GM19395 (cell line): ENCODE data around the gene PARP8.
"Not testable (repeated sequence)": the region's sequence is repeated elsewhere in the genome, so short reads cannot be mapped to it uniquely, and the experiment has no call there.

ENCODE experiments used
- ATAC-seq: cut with Tn5 transposase; IDR thresholded peaks from one replicate; pipeline ENCODE4 v1.9.1; 2021; ENCODE audit warnings: mild to moderate bottlenecking, moderate library complexity; ENCODE audit not compliant: unreplicated experiment

PARP8 gene

DNA sequence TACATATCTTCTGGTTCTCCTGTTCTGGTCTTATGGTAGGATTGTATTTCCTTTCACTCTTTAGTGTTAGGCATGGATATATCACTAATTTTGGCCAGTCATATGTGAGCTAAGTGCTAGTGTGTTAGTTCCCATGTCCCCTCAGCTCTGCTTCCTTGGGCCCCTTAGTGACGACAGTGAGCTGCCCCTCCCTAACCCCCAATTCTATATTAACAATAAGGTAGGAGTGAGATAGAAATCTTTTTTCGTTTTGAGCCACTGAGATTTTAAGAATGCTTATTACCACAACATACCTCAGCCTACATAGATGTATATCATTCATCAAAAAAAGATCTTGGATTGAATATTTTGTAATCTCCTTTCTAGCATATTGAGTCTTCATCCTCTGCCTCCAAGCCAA is 100.5 kb downstream of the PARP8 start:
- ATAC-seq: no peak

DNA sequence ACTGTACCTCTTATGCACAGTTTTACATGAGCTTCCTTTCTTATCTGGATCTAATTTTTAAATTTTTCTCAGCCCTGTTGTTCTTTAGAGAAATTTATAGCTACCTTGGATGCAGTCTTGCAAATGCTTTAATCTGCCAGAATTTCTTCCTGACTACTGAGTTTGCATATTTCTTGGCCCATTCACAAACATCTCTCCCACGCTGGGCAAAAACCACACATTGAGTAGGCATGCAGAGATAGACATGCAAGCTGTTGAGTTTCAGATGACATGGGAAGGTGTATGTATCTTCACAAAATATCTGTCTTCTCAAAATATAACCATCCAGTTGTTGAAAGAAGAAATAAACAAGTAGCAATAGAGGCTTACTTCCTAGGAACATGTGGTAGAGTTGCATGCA is 101.2 kb downstream of the PARP8 start:
- ATAC-seq: no peak

DNA sequence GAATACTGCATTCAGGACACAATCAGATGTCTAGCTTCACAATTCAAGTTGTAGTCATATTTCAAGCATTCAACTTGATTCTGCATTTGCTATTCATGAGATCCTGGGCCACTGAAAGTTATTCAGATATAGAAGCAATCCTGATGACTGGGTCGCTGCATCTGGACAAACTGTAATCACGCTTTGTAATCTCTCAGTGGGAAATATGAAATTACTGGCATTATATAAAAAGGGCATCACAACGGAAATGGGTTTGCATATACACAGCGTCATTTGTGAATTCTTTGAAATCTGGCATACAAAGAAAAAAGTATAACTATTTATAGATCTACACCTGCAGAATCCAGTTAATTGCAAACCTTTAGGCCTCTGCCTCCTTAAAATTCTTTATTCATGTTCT is 102.2 kb downstream of the PARP8 start:
- ATAC-seq: no peak

DNA sequence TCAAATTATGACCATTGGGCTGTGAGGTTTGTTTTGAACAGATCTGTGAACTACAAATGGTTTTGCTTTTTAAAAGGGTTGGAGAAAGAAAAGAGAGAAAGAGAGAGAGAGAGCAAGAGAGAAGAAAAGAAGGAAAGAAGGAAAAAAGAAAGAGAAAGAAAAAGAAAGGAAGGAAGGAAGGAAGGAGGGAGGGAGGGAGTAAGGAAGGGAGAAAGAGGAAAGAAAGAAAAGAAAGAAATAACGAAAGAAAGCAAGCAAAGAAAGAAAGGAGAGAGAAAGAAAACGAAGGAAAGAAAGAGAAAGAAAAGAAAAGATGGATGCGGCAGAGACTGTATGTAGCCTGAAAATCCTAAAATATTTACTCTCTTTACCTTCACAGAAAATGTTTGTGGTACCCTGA is 104.0 kb downstream of the PARP8 start:
- ATAC-seq: no peak

DNA sequence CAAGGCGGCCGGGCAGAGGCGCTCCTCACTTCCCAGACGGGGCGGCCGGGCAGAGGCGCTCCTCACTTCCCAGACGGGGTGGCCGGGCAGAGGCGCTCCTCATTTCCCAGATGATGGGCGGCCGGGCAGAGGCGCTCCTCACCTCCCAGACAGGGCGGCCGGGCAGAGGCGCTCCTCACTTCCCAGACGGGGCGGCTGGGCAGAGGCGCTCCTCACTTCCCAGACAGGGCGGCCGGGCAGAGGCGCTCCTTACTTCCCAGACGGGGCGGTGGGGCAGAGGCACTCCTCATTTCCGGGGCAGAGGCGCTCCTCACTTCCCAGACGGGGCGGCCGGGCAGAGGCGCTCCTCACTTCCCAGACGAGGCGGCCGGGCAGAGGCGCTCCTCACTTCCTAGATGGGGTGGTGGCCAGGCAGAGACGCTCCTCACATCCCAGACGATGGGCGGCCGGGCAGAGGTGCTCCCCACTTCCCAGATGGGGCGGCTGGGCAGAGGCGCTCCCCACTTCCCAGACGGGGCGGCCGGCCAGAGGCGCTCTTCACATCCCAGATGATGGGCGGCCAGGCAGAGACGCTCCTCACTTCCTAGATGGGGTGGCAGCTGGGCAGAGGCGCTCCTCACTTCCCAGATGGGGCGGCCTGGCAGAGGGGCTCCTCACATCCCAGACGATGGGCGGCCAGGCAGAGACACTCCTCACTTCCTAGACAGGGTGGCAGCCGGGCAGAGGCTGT is 108.2 kb downstream of the PARP8 start:
- ATAC-seq: not testable (repeated sequence)

DNA sequence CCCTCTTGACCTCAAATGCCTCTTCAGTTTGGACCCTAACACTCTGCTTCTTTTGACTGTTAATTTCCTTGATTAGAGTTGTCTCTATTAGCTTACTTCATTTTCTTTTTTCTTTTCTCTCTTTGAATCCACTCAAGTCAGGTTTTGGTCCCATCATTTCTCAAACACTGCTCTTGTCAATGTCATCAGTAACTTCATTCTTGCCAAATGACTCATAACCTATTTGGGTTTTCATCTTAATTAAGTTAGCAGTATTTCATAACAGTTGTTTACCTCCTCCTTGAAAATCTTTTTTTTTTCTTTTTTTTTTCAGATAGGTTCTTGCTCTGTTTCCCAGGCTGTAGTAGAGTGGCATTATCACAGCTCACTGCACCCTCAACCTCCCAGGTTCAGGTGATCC is 119.6 kb downstream of the PARP8 start:
- ATAC-seq: no peak

DNA sequence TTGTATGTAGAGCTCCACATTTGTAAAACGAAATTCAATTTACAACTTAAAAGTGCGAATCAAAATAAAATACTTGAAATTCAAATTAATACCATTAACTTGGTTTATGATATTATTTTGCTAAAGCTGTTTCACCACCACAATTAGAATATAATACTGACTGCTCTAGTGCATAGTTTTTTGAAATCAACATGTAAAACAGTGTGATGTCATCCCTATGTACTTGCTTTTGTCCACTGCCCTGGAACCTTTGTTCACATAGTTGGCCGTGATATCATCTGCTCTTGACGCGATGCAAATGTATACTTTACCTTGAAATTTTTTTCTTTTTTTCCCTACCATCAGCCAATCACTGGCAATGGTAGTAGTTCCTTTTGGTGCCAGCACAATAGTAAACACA is 125.4 kb downstream of the PARP8 start:
- ATAC-seq: no peak

DNA sequence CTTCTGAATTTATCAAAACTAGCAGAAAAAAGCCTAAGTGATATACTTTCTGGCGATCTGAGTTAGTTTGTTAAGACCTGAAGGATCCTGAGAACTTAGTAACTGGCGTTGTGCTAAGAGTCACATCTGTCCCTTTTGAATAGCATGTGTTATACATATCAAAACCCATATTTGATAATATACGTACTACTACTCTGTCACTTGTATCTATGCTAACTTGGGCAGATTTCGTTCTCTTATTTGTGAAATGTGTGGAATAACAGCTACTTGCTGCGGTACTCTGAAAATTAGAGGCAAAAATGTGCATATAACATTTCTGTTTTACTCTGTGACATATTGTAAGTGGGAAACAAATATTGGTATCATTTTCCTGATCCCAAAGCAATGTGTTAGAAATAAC is 126.4 kb downstream of the PARP8 start:
- no peak for ATAC-seq

DNA sequence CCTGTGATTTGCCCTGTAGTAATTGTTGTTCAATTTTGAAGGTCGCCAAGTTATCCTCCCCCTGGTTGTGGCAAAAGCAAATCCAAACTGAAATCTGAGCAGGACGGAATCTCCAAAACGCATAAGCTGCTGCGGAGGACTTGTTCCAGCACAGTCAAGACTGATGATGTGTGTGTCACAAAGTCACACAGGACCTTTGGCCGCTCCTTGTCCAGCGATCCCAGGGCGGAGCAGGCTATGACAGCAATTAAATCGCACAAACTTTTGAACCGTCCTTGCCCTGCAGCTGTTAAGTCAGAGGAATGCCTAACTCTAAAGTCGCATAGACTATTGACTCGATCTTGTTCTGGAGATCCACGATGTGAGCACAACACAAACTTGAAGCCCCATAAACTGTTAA is 128.4 kb downstream of the PARP8 start:
- no peak for ATAC-seq

DNA sequence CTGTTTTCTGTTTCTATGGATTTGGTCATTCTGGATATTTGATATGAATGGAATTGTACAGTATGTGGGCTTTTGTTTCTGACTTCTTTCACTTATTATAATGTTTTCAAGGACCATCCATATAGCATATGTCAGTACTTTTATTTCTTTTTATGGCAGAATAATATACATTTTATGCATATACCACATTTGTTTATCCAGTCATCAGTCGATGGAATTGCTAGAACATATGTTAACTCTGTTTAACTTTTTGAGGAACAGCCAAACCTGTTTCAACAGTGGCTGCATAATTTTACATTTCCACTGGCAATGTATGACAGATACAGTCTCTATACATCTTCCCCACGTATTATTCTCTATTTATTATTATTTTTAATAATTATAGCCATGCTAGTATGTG is 131.6 kb downstream of the PARP8 start:
- ATAC-seq: no peak

DNA sequence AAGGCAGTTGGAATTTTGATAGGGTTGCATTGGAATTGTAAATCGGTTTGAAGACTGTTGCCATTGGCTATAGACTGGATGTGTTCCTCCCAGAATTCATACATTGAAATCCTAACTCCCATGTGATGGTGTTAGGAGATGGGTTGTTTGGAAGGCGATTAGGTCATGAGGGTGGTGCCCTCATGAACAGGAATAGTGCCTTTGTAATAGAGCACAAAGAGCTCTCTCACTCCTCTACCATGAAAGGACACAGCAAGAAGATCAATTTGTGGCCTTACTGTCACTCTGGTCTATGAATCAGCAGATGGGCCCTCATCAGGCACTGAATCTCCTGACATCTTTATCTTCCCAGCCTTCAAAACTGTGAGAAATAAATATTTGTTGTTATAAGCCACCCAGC is 133.2 kb downstream of the PARP8 start:
- no peak for ATAC-seq

DNA sequence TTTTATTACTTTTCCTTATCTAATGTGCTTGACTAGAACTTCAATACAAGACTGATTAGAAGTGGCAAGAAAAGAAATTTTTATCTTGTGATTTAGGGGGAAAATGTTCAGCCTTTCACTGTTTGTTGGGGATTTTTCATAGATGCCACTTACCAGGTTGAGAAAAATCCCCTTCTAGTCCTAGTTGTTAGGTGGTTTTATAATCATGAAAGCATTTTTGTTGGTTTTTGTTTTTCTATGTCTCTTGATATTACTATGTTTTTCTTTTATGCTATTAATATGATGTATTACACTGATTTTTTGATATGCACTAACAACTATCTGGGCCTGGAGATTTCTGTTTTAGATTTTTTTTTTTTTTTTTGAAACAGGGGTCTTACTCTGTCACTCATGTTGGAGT is 134.0 kb downstream of the PARP8 start:
- ATAC-seq: no peak

DNA sequence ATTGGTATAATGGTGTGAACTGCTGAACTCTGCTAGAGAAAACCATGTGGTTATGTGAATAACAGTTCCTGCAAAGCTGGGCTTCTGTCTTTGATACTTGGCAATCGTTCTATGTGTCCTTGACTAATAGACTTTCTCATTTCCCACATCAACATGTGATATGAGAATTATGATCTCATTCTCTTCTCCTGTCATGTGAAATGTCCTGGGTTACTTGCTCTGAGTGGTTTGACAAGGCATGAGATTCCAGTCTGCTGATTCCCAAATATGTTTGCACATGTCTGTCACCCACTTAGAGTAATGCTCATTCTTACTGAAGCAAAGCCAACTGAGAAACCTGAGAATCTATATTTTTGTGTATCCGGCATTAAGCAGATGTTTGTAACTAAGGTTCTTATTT is 141.2 kb downstream of the PARP8 start:
- ATAC-seq: no peak

DNA sequence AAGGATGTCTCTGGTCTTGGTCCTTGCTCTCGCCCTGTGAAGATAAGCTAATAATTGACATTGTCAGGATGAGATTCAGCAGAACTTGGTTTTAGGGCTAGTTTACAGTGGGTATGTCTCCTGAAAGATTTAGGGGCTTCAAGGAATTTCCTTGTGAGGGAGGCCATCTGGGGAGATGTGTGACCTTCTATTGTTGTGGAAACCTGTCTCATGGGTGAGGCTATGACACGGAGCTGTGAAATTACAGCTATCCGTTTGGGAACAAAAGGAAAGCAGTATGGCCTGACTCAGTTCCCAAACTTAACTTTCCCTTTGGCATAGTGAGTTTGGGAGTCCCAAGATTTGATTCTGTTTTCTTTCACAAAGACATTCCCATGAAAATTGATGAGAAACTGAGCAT is 142.0 kb downstream of the PARP8 start:
- ATAC-seq: no peak

DNA sequence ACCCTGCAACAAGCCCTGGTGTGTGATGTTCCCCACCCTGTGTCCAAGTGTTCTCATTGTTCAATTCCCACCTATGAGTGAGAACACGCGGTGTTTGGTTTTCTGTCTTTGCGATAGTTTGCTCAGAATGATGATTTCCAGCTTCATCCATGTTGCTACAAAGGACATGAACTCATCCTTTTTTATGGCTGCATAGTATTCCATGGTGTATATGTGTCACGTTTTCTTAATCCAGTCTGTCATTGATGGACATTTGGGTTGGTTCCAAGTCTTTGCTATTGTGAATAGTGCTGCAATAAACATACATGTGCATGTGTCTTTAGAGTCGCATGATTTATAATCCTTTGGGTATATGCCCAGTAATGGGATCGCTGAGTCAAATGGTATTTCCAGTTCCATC is 145.3 kb downstream of the PARP8 start:
- ATAC-seq: not testable (repeated sequence)

DNA sequence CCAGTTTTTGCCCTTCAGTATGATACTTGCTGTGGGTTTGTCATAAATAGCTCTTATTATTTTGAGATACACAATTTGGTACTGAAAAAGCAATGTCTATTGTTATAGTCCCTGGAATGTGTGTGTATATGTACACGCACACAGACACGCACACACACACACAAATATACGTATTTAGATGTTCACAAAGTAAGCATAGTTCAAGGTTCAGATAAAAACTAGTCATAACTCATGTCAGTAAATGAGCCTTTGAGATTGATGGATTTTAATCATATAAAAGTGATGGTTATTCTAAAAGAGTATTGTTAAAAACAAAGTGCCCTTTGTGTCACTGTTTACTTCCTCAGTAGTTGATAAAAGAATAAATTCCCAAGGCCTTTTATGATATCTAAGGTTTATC is 147.3 kb downstream of the PARP8 start:
- no peak for ATAC-seq

DNA sequence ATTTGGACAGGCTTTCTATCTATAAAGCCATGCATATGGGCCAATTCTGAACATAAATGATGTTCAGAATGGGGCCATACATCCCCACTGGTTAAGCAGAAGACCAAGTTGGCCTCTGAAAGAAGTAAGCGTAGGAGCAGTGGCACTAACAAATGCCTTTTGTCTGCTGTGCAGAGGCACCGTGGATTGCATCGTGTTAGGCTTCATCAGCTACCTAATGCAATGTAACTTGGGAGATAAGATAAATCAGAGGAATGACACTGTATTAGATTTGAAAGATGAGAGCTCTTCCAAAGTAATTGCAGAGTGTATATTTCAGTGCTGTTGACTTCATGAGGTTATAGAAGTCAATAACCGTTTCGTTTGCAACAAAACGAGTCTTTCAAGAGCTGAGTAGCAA is 148.1 kb downstream of the PARP8 start:
- no peak for ATAC-seq

DNA sequence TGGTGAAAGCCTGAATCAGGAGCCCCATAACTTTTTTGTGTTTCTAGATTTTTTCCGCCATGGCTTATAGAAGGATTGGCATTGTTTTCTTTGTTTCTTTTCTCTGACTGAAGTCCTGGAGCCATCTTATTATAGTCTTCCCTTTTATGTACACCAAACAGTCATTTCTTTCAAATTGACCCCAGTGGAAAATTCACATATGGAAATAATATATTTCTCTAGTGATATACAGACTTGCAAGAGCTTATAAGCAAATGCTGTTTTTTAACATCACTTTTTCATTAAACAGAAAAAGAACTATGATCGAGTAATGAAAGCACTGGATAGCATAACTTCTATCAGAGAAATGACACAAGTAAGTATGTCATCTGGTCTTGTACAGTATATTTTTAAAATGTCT is 155.6 kb downstream of the PARP8 start:
- ATAC-seq: no peak

DNA sequence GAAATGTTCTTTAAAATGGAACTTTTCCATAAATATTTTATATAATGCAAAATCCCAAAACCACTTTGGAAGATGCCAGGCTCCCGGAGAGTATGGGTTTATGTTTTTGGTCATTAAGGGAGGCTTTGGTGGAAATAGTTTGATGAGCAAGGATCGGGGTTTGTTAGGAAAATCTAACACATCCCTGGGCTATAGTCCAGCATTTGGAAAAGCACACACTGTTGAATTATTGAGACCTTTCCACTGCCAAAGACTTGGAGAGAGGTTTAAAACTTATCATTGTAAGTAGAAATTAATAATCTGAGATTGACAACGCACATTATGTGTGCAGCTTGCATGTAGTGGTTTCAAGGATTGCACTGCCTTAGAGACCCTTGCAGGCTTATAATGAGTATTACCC is 156.3 kb downstream of the PARP8 start:
- ATAC-seq: no peak

DNA sequence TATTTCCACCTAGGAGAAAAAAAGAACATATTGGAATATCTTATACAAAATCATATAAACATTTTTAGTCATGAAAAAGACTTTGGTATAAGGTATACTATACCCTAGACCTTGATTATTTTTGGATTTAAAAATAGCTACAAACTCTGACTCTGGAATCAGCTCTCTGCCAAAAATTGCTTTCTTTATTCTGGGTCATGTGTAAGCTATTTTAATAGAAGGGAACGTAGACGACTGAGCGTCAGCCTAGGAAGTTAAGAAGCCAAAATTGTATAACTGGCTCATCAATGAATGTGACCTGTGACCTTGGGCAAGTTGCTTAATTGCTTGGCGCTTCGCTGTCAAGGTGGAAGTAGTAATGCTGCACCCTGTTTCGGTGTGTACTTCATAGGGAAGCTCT is 157.1 kb downstream of the PARP8 start:
- ATAC-seq: no peak

DNA sequence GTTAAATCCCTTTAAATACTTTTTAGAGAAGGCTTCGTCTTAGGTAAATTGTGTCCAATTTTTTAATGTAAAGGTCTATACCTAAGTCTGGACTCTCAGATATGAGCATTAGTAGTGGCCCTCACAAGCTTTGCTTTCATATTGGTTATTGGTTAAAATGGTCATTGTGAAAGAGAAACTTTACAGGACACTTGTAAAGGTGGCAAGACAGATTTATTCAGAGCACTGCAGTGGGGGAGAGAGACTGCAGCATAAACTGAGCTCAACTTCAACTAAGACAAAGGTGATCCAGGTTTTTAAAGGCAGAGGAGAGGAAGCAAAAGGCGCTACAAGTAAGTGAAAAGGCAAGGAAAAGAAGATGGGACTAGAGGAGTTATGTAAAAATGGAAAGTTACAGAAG is 157.7 kb downstream of the PARP8 start:
- no peak for ATAC-seq

DNA sequence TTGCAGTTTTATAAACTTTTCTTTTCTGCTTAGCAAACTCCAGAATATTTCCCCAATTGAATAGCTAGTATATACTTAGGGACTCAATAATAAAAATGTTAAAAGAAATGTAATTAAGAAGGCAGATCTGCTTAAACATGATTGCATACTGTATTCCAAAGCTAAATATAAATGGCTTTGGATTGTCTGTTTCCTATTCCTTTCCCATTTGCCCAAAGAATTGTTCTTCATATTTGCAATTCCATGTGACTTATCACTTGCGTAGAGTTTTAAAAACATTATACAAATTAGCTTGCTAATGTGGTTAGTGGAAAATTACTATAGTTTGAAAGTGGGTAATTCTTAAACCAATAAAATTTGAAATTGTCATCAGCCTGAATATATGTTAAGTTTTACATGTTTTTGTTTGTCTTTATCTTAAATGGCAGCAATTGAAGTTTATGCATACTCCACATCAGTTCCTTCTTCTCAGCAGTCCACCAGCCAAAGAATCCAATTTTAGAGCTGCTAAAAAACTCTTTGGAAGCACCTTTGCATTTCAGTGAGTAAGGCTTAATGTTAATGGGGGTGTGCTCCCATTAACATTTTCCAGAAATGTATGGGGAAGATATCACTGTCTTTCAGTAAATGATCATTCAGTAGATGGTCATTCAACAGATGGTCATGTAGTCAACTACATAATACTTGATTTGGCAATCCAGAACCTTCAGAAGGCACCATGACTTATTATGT is 161.2 kb downstream of the PARP8 start:
- no peak for ATAC-seq

DNA sequence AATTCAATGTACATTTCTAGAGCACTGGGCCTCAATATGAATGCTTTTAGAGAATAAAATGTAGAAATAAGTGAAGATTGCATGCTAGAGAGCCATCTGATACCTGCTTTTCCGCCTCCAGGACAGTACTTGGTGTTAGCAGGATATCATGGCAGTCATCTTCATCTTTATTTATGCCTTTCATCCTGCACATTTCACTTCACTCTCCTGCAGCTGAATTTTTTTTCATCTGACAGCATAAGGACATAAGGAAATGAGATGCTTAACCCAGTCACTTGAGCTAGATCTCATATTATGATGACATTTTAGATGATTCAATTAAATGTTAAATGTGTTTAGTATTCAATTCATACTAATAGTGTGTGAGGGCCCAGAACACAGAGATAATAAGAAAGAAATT is 162.6 kb downstream of the PARP8 start:
- no peak for ATAC-seq
